H1 (cell line): ENCODE data around the gene TIAL1. TPM values are rescaled to one million over a fixed set of nuclear protein-coding genes. Genes with fewer than 3 reads are reported as not detected.

Source experiments
- CTCF ChIA-PET: fragments of 300-600 bp; sonication (Branson Sonifier 250); formaldehyde crosslinking; loops from one replicate; lab custom pipeline; 2021; ENCODE audit not compliant: partially characterized antibody; lab: Charles Lee
- POLR2A ChIA-PET: fragments of 300-600 bp; sonication (Branson Sonifier 250); formaldehyde crosslinking; loops from one replicate; lab custom pipeline; 2021; ENCODE audit warnings: inconsistent platforms; ENCODE audit not compliant: partially characterized antibody; lab: Charles Lee
- DNase-seq, 2 experiments: peaks; one replicate each; pipeline versions ENCODE4 v3.0.0 to v3.0.0-alpha.2; 2010 to 2022; ENCODE audit warnings: low spot score in 2 of 2, low read depth in 1 of 2, mixed read lengths in 1 of 2
- FAIRE-seq: peaks from 2 replicates; lab custom pipeline; 2011; peaks lifted over from hg19 to GRCh38; lab: Jason Lieb, UNC
- H2AFZ ChIP-seq: 2 replicates; pipeline ENCODE4 v1.8.1; 2012; ENCODE audit warnings: low read length, inconsistent platforms
- H2AK5ac ChIP-seq: 2 replicates; pipeline ENCODE4 v1.6.1; 2013; ENCODE audit warnings: low read depth, low read length
- H2BK120ac ChIP-seq: replicated peaks from 2 replicates; pipeline ENCODE3; 2013; ENCODE audit warnings: low read depth, low read length, inconsistent platforms
- H2BK12ac ChIP-seq: 2 replicates; pipeline ENCODE4 v1.6.1; 2013; ENCODE audit warnings: low read depth, low read length
- H2BK15ac ChIP-seq: 2 replicates; pipeline ENCODE4 v1.6.1; 2013; ENCODE audit warnings: low read length
- H2BK20ac ChIP-seq: 2 replicates; pipeline ENCODE4 v1.6.1; 2013; ENCODE audit warnings: low read length
- H2BK5ac ChIP-seq: 2 replicates; pipeline ENCODE4 v1.6.1; 2013; ENCODE audit warnings: low read depth, low read length
- H3K14ac ChIP-seq: 2 replicates; pipeline ENCODE4 v1.6.1; 2013; ENCODE audit warnings: inconsistent platforms; ENCODE audit not compliant: insufficient read length
- H3K18ac ChIP-seq: 2 replicates; pipeline ENCODE4 v1.6.1; 2013; ENCODE audit warnings: low read length; ENCODE audit errors: extremely low read depth
- H3K23ac ChIP-seq: 2 replicates; pipeline ENCODE4 v1.6.1; 2013; ENCODE audit warnings: inconsistent platforms; ENCODE audit not compliant: insufficient read length
- H3K23me2 ChIP-seq: 2 replicates; pipeline ENCODE4 v1.6.1; 2013; ENCODE audit warnings: low read depth, low read length
- H3K27ac ChIP-seq: 2 replicates; pipeline ENCODE4 v1.6.1; 2011; ENCODE audit warnings: low read depth, low read length, inconsistent platforms
- H3K27me3 ChIP-seq, 4 experiments: replicated peaks in 1 of 4; 1 replicate in 1 of 4; 2 replicates in 3 of 4; pipeline versions ENCODE4 v1.6.1 to v1.8.1; 2011 to 2013; ENCODE audit warnings: low read length in 3 of 4, mild to moderate bottlenecking in 3 of 4, inconsistent platforms in 2 of 4, mixed read lengths in 2 of 4, moderate library complexity in 1 of 4; ENCODE audit not compliant: control insufficient read depth in 3 of 4, insufficient read depth in 3 of 4; ENCODE audit errors: extremely low read depth in 1 of 4
- H3K36me3 ChIP-seq, 4 experiments: 2 replicates each; pipeline versions ENCODE4 v1.6.1 to v1.8.1; 2011 to 2013; ENCODE audit warnings: mild to moderate bottlenecking in 4 of 4, low read length in 3 of 4, moderate library complexity in 2 of 4, control low read depth in 1 of 4, inconsistent platforms in 1 of 4; ENCODE audit not compliant: insufficient read depth in 4 of 4, control insufficient read depth in 2 of 4
- H3K4ac ChIP-seq: replicated peaks from 2 replicates; pipeline ENCODE3; 2013; ENCODE audit warnings: low read length, low read depth, mixed read lengths, inconsistent platforms; ENCODE audit not compliant: insufficient read length
- H3K4me1 ChIP-seq, 4 experiments: replicated peaks in 1 of 4; 1 replicate in 1 of 4; 2 replicates in 3 of 4; pipeline versions ENCODE4 v1.6.1 to v1.8.1; 2011 to 2013; ENCODE audit warnings: low read length in 3 of 4, inconsistent platforms in 2 of 4, mixed read lengths in 1 of 4; ENCODE audit not compliant: insufficient read depth in 4 of 4, control insufficient read depth in 3 of 4
- H3K4me2 ChIP-seq, 2 experiments: 2 replicates each; pipeline versions ENCODE4 v1.6.1 to v1.8.1; 2011 to 2013; ENCODE audit warnings: low read depth in 2 of 2, low read length in 2 of 2, control low read depth in 1 of 2, inconsistent platforms in 1 of 2, mild to moderate bottlenecking in 1 of 2; ENCODE audit not compliant: insufficient read depth in 1 of 2
- H3K4me3 ChIP-seq, 4 experiments: fragments of 200-600, 300-600 bp in 1 of 4; sonication (generic), shearing (Covaris generic), sonication (Bioruptor Twin) in 1 of 4; 2 replicates each; pipeline versions ENCODE4 v1.5.1 to v1.8.1; 2011 to 2016; ENCODE audit warnings: low read length in 4 of 4, low read depth in 3 of 4, control low read depth in 2 of 4, inconsistent platforms in 2 of 4, mild to moderate bottlenecking in 2 of 4, mixed read lengths in 1 of 4, moderate library complexity in 1 of 4; ENCODE audit not compliant: insufficient read depth in 2 of 4; ENCODE audit errors: extremely low read depth in 1 of 4
- H3K56ac ChIP-seq: replicated peaks from 2 replicates; pipeline ENCODE3; 2013; ENCODE audit warnings: low read depth, mild to moderate bottlenecking, mixed read lengths, low read length, inconsistent platforms; ENCODE audit not compliant: insufficient read length
- H3K79me1 ChIP-seq: 2 replicates; pipeline ENCODE4 v1.6.1; 2013; ENCODE audit warnings: low read depth, low read length, control low read depth
- H3K79me2 ChIP-seq, 2 experiments: 2 replicates each; pipeline versions ENCODE4 v1.6.1 to v1.8.1; 2012 to 2013; ENCODE audit warnings: low read length in 2 of 2, mild to moderate bottlenecking in 2 of 2, inconsistent platforms in 1 of 2; ENCODE audit not compliant: insufficient read depth in 2 of 2, control insufficient read depth in 1 of 2
- H3K9ac ChIP-seq, 4 experiments: replicated peaks in 1 of 4; 1 replicate in 1 of 4; 2 replicates in 3 of 4; pipeline versions ENCODE4 v1.6.1 to v1.8.1; 2011 to 2013; ENCODE audit warnings: low read depth in 3 of 4, low read length in 3 of 4, control low read depth in 2 of 4, mild to moderate bottlenecking in 2 of 4, moderate library complexity in 2 of 4, inconsistent platforms in 1 of 4; ENCODE audit errors: extremely low read depth in 1 of 4
- H3K9me3 ChIP-seq, 2 experiments: 2 replicates each; pipeline versions ENCODE4 v1.6.1 to v1.8.1; 2012 to 2013; ENCODE audit warnings: mild to moderate bottlenecking in 2 of 2, moderate library complexity in 2 of 2, control low read depth in 1 of 2, inconsistent platforms in 1 of 2, low read depth in 1 of 2, low read length in 1 of 2, mixed read lengths in 1 of 2; ENCODE audit not compliant: insufficient read depth in 2 of 2
- H4K20me1 ChIP-seq, 2 experiments: replicated peaks in 1 of 2; 2 replicates each; pipeline versions ENCODE3 to v1.8.1; 2011 to 2013; ENCODE audit warnings: inconsistent platforms in 2 of 2, low read length in 2 of 2, mild to moderate bottlenecking in 1 of 2; ENCODE audit not compliant: insufficient read depth in 2 of 2, control insufficient read depth in 1 of 2
- H4K5ac ChIP-seq: 2 replicates; pipeline ENCODE4 v1.6.1; 2013; ENCODE audit warnings: low read length, low read depth, mixed read lengths, inconsistent platforms; ENCODE audit not compliant: insufficient read length
- H4K8ac ChIP-seq: 2 replicates; pipeline ENCODE4 v1.8.0; 2013; ENCODE audit warnings: mild to moderate bottlenecking, moderate library complexity, low read length, inconsistent platforms; ENCODE audit not compliant: insufficient read depth; ENCODE audit errors: extremely low read depth
- H4K91ac ChIP-seq: replicated peaks from 2 replicates; pipeline ENCODE3; 2013; ENCODE audit warnings: low read length, mixed read lengths, inconsistent platforms; ENCODE audit not compliant: insufficient read length
- ASH2L ChIP-seq: fragments of 200-600, 300-600 bp; sonication (generic); IDR thresholded peaks from one replicate; pipeline ENCODE4 v1.7.1; 2017; ENCODE audit warnings: low read length
- RFX5 ChIP-seq: IDR thresholded peaks from 2 replicates; pipeline ENCODE4 v1.6.1; 2011; ENCODE audit warnings: low read depth, low read length, improper control_type of control experiment, borderline replicate concordance
- WGBS, 2 experiments: shearing (Covaris generic) in 1 of 2; methylation state at CpG; one replicate each; pipeline versions ENCODE4 v1.1.6 to v1.1.7; 2013 to 2015; ENCODE audit warnings: low lambda C conversion rate in 2 of 2, mixed read lengths in 2 of 2, inconsistent platforms in 1 of 2, low coverage in 1 of 2, missing lambda C conversion rate in 1 of 2; ENCODE audit not compliant: insufficient replicate concordance in 2 of 2, insufficient coverage in 1 of 2, insufficient read length in 1 of 2; ENCODE audit errors: extremely low coverage in 1 of 2, missing lambda C conversion rate in 1 of 2; 5-methylcytosine and 5-hydroxymethylcytosine counted together
- polyA plus RNA-seq, 7 experiments: library from polyadenylated mRNA; depleted of rRNA in 3 of 7; stranded (reverse) in 5 of 7; unstranded in 2 of 7; fragments of >200 nt in 5 of 7; fragments of 200-250 nt in 2 of 7; gene quantifications; 1 replicate in 5 of 7; 2 replicates in 1 of 7; 4 replicates in 1 of 7; pipeline versions ENCODE4 v1.2.1 to v1.2.3, GENCODE V29; 2011 to 2013; ENCODE audit warnings: missing spikeins in 2 of 7, mixed read lengths in 2 of 7
- total RNA-seq: library from RNA; stranded (reverse); fragmentation: NEBNext Ultra II Directional; extraction: Animal tissue kit (Norgen Biotek cat#: 25700); gene quantifications from 2 replicates; pipeline ENCODE4 v1.2.1, GENCODE V29; 2021

Gene TIAL1
- total and polyA plus RNA-seq, 2 of the 8 experiments (the other 6 are each of a cell fraction or from before 2014, with no cell fraction given): 50.4 to 166 TPM

GRCh38 chr10:119543814-119544642, 52.7 kb downstream of the TIAL1 start:
- POLR2A ChIA-PET: interaction anchor here (1.3 to 1.6 kb wide), 2 partner anchors 11 to 107 kb away, joined by 3 to 5 read pairs; partner anchors contain the start of gene BAG3
- no peaks in the 10 kb centered on the region for H3K9me3 ChIP-seq
- no peak overlapping the region for H3K14ac ChIP-seq
- no peak overlapping the region for H3K4ac ChIP-seq
- no peak overlapping the region for H4K8ac ChIP-seq
- H3K23ac ChIP-seq: no peak overlapping the region
- H2AFZ ChIP-seq: peak overlapping the region; percentile 34; the same call in 1 of the 2 replicates
- FAIRE-seq (no peak), DNase-seq (peak in 1 of 2 experiments; percentile 54)
- H3K36me3 ChIP-seq: no peaks in the 10 kb centered on the region
- no peak overlapping the region for H2AK5ac ChIP-seq
- no peak overlapping the region for H3K9ac ChIP-seq
- H3K79me1 ChIP-seq: no peaks in the 10 kb centered on the region
- no peak overlapping the region for H2BK20ac ChIP-seq
- 0 out of 2 replicates have a peak overlapping the region, but pooled peaks have one; percentile 67 for H2BK15ac ChIP-seq
- H2BK12ac ChIP-seq: no peak overlapping the region
- peak overlapping the region; percentile 49 to 79 (median 59); a peak in 6 of 8 replicates for H3K4me3 ChIP-seq
- H3K56ac ChIP-seq: no peak overlapping the region
- peaks cover 2 to 14% (median 7%) of the 10 kb centered on the region in 4 experiments; a peak in 6 of 7 replicates for H3K4me1 ChIP-seq
- H3K27me3 ChIP-seq: peaks cover 17 to 44% (median 28%) of the 10 kb centered on the region in 4 experiments
- H3K4me2 ChIP-seq: peak overlapping the region; percentile 76 to 100
- H4K91ac ChIP-seq: no peak overlapping the region
- H3K27ac ChIP-seq: no peak overlapping the region
- peaks cover 19% of the 10 kb centered on the region for H3K23me2 ChIP-seq
- no peak overlapping the region for H3K18ac ChIP-seq
- WGBS, 2 experiments: 6% methylated on average over 19 of the region's 19 CpGs; no CpG with 5 or more reads in 1 of the 2 experiments
- no peak overlapping the region for H2BK120ac ChIP-seq
- H4K20me1 ChIP-seq: peaks cover 0 to 7% of the 10 kb centered on the region in 2 experiments
- no peak overlapping the region for H2BK5ac ChIP-seq
- CTCF ChIA-PET: interaction anchor here (0.9 to 2.4 kb wide), 7 partner anchors 11 to 345 kb away, joined by 3 to 8 read pairs (median 4); no protein-coding TSS in a partner anchor
- H4K5ac ChIP-seq: no peak overlapping the region
- no peaks in the 10 kb centered on the region for H3K79me2 ChIP-seq
- TF ChIP-seq ASH2L (peak; percentile 26), RFX5 (no peak)
